HG02642 (cell line): ENCODE data around the gene DICER1.

Experiments
- ATAC-seq: cut with Tn5 transposase; IDR thresholded peaks from one replicate; pipeline ENCODE4 v1.9.1; 2021; ENCODE audit warnings: mild to moderate bottlenecking; ENCODE audit not compliant: unreplicated experiment, poor library complexity

DICER1 gene

GRCh38 chr14:95128140-95128539 is 29.2 kb downstream of the DICER1 start:
- ATAC-seq = no peak

- ATAC-seq = no peak
Measured at GRCh38 chr14:95127531-95127911, 29.8 kb downstream of the DICER1 start.

- no peak for ATAC-seq
Measured at GRCh38 chr14:95126906-95127530, 30.3 kb downstream of the DICER1 start.

- no peak for ATAC-seq
Measured at GRCh38 chr14:95125915-95126314, 31.4 kb downstream of the DICER1 start.

- no peak for ATAC-seq
Measured at GRCh38 chr14:95125221-95125620, 32.1 kb downstream of the DICER1 start.

- no peak for ATAC-seq
Measured at GRCh38 chr14:95123891-95124579, 33.3 kb downstream of the DICER1 start.

- no peak for ATAC-seq
Measured at GRCh38 chr14:95122621-95122945, 34.7 kb downstream of the DICER1 start.

GRCh38 chr14:95121911-95122620 is 35.3 kb downstream of the DICER1 start:
- ATAC-seq = no peak

- no peak for ATAC-seq
Measured at GRCh38 chr14:95119336-95119735, 38.0 kb downstream of the DICER1 start.

GRCh38 chr14:95117937-95118721 is 39.2 kb downstream of the DICER1 start:
- ATAC-seq = no peak

- no peak for ATAC-seq
Measured at GRCh38 chr14:95113476-95113875, 43.9 kb downstream of the DICER1 start.

- ATAC-seq = no peak
Measured at GRCh38 chr14:95111507-95112164, 45.7 kb downstream of the DICER1 start.

- no peak for ATAC-seq
Measured at GRCh38 chr14:95110178-95110577, 47.2 kb downstream of the DICER1 start.

- no peak for ATAC-seq
Measured at GRCh38 chr14:95107711-95108110, 49.6 kb downstream of the DICER1 start.

GRCh38 chr14:95106971-95107370 is 50.4 kb downstream of the DICER1 start:
- no peak for ATAC-seq

- ATAC-seq = no peak
Measured at GRCh38 chr14:95104911-95105310, 52.4 kb downstream of the DICER1 start.

GRCh38 chr14:95102680-95103044 is 54.7 kb downstream of the DICER1 start:
- ATAC-seq = no peak

- ATAC-seq = no peak
Measured at GRCh38 chr14:95101736-95102679, 55.3 kb downstream of the DICER1 start.

GRCh38 chr14:95098984-95099599 is 58.2 kb downstream of the DICER1 start:
- ATAC-seq = no peak
